Psoas muscle (tissue), 8 donors: Measurements from ENCODE around the gene C11orf65. TPM values are rescaled to one million over a fixed set of nuclear protein-coding genes. Genes with fewer than 3 reads are reported as not detected.
"Not testable (repeated sequence)": the region's sequence is repeated elsewhere in the genome, so short reads cannot be mapped to it uniquely, and the experiment has no call there.

Experiments used
- ATAC-seq, 4 donors: fragments of 200-7000 bp; cut with Tn5 transposase; one replicate each; pipeline ENCODE4 v1.9.1; 2020; ENCODE audit warnings: moderate library complexity in 3 of 4, mild to moderate bottlenecking in 2 of 4
- DNase-seq, 2 donors: peaks; one replicate each; pipeline ENCODE4 v3.0.0-alpha.2; 2020
- H3K27ac ChIP-seq: fragments of 200-600 bp; one replicate; pipeline ENCODE4 v1.8.0; 2022
- H3K27me3 ChIP-seq, 3 donors: fragments of 200-600 bp in 1 of 3; one replicate each; pipeline versions ENCODE4 v1.6.1 to v1.8.0; 2013 to 2022; ENCODE audit warnings: low read length in 2 of 3, mild to moderate bottlenecking in 2 of 3, moderate library complexity in 1 of 3; ENCODE audit not compliant: insufficient read depth in 3 of 3
- H3K36me3 ChIP-seq, 2 donors: fragments of 200-600 bp in 1 of 2; one replicate each; pipeline versions ENCODE4 v1.6.1 to v1.8.0; 2013 to 2022; ENCODE audit warnings: low read depth in 1 of 2, mild to moderate bottlenecking in 1 of 2, moderate library complexity in 1 of 2; ENCODE audit not compliant: insufficient read depth in 1 of 2
- H3K4me1 ChIP-seq: fragments of 200-600 bp; one replicate; pipeline ENCODE4 v1.8.0; 2022
- H3K4me3 ChIP-seq: fragments of 200-600 bp; one replicate; pipeline ENCODE4 v1.8.0; 2022; ENCODE audit warnings: mild to moderate bottlenecking
- H3K9me3 ChIP-seq: fragments of 200-600 bp; one replicate; pipeline ENCODE4 v1.8.0; 2022
- WGBS, 3 donors: extraction: QIAGEN DNeasy Blood & Tissue Kit; methylation state at CpG; one replicate each; pipeline versions ENCODE4 v1.1.6 to v1.1.7; 2013; 5-methylcytosine and 5-hydroxymethylcytosine counted together
- intact Hi-C, 2 donors: fragments of 100-400 bp; cut with DNase I; formaldehyde crosslinking; loops; one replicate each; pipeline versions ENCODE4 v1.11.0 to v1.14.2; 2022
- polyA plus RNA-seq, 3 donors: library from polyadenylated mRNA; stranded (reverse); fragments of 200-250 nt; gene quantifications; one replicate each; pipeline ENCODE4 v1.2.3, GENCODE V29; 2013
- total RNA-seq, 4 donors: library from RNA; stranded (reverse); fragmentation: NEBNext Ultra II Directional in 2 of 4; extraction: Animal tissue kit (Norgen Biotek cat#: 25700) in 2 of 4; gene quantifications; one replicate each; pipeline versions ENCODE4 v1.2.1 to v1.2.4, GENCODE V29; 2021 to 2023
- TF ChIP-seq, protein P1 (sequence below): fragments of 200-600 bp; IDR thresholded peaks from one replicate; pipeline ENCODE4 v1.8.0; 2022; ENCODE audit warnings: antibody characterized with exemption
- donor health status: healthy with polysubstance abuse.
- donor health status: DM: no; HTN: no; CAD: no; lungs with moderate emphysema.
- donor health status: Bipolar disorder and iron deficiency.
- donor health status: healthy.
- donor health status: DM: yes; HTN: yes; CAD: no.
- donor health status: DM: no; HTN: no; CAD: no.
- donor health status: DM: no; HTN: no; CAD: no.
- donor health status: DM: yes; HTN: yes; CAD: no.

C11orf65 gene
- total and polyA plus RNA-seq, 7 donors: 0.16 to 0.64 (median 0.23) TPM

DNA sequence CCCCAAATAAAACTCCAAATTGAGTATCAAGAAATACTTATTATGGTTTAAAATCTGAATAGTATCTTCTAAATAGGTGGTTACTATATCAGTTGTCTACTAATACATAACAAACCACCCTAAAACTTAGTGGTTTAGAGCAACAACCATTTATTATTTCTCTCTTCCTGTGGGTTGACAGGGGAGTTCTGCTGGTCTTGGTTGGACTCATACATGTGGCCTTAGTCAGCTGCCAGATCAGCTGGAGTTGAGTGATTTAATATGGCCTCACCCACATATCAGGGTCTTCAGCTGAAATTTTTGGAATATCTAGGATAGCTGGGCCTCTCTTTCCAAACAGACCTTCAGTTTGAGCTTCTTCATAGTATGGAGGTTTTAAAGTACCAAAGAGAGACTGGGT lies 34.5 kb downstream of the C11orf65 start:
- Histone ChIP-seq H3K9me3 (no peaks in the 10 kb centered on the region), H3K27me3 (no peaks in the 10 kb centered on the region), H3K27ac (no peak overlapping the region), H3K36me3 (no peaks in the 10 kb centered on the region), H3K4me3 (no peak overlapping the region), H3K4me1 (no peaks in the 10 kb centered on the region)
- ATAC-seq: no peak
- intact Hi-C loops: no loop called here
- TF ChIP-seq, protein P1, sequence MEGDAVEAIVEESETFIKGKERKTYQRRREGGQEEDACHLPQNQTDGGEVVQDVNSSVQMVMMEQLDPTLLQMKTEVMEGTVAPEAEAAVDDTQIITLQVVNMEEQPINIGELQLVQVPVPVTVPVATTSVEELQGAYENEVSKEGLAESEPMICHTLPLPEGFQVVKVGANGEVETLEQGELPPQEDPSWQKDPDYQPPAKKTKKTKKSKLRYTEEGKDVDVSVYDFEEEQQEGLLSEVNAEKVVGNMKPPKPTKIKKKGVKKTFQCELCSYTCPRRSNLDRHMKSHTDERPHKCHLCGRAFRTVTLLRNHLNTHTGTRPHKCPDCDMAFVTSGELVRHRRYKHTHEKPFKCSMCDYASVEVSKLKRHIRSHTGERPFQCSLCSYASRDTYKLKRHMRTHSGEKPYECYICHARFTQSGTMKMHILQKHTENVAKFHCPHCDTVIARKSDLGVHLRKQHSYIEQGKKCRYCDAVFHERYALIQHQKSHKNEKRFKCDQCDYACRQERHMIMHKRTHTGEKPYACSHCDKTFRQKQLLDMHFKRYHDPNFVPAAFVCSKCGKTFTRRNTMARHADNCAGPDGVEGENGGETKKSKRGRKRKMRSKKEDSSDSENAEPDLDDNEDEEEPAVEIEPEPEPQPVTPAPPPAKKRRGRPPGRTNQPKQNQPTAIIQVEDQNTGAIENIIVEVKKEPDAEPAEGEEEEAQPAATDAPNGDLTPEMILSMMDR: no peak
- DNase-seq: no peak

DNA sequence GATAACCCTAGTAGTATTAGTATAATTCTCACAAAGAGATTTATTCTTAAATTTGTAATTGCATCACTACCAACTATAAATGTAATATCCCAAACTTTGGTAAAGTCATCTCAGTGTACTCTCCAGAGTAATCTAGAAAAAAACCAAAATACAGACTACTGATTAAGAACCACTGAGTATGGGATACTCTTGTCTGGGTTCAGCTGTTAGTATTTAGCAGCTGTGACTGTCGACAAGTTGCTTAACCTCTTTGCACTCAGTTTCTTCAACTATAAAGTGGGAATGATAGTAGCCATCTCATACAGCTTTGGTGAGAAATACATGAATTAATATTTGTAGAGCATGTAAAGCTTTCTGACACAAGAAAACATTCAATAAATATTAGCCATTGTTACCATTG lies 35.3 kb downstream of the C11orf65 start:
- Histone ChIP-seq H3K27ac (no peak overlapping the region), H3K27me3 (no peaks in the 10 kb centered on the region), H3K36me3 (no peaks in the 10 kb centered on the region), H3K9me3 (no peaks in the 10 kb centered on the region), H3K4me1 (no peaks in the 10 kb centered on the region), H3K4me3 (no peak overlapping the region)
- intact Hi-C loops: no loop called here
- 72 to 83% (median 82%) methylated on average over 1 of the region's 1 CpG for WGBS, 3 donors
- DNase-seq: no peak
- ATAC-seq: no peak
- TF ChIP-seq, protein P1: no peak

- 90 to 94% (median 91%) methylated on average over 1 of the region's 1 CpG for WGBS, 3 donors
- H3K36me3 ChIP-seq: no peaks in the 10 kb centered on the region
- no peaks in the 10 kb centered on the region for H3K27me3 ChIP-seq
- no peak for ATAC-seq
- H3K27ac ChIP-seq: no peak overlapping the region
- DNase-seq: no peak
- H3K4me3 ChIP-seq: no peak overlapping the region
- TF ChIP-seq, protein P1: no peak
- intact Hi-C loops: no loop called here
- H3K4me1 ChIP-seq: no peaks in the 10 kb centered on the region
- no peaks in the 10 kb centered on the region for H3K9me3 ChIP-seq
These were observed 36.0 kb downstream of the C11orf65 start for GRCh38 chr11:108431370-108431769.

DNA sequence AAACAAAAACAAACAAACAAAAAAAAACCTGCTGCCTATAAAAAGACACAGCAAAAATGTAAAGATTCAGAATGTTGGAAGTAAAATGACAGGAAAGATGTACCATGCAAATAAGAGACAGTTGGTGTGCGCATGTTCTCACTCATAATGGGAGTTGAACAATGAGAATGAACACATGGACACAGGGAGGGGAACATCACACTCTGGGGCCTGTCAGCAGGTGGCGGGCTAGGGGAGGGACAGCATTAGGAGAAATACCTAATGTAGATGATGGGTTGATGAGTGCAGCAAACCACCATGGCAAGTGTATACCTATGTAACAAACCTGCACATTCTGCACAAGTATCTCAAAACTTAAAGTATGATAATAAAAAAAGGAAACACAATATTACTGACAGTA lies 49.8 kb downstream of the C11orf65 start:
- not testable (repeated sequence) for H3K9me3 ChIP-seq, H3K4me1 ChIP-seq, H3K36me3 ChIP-seq, H3K4me3 ChIP-seq, H3K27ac ChIP-seq, DNase-seq, H3K27me3 ChIP-seq, ATAC-seq
- 78 to 81% (median 79%) methylated on average over 2 of the region's 2 CpGs for WGBS, 3 donors
- intact Hi-C loops: loop anchor here in 1 of 2 donors (10.0 kb wide), 1 partner anchor 227 kb away; no protein-coding TSS in a partner anchor
- TF ChIP-seq, protein P1: peak; percentile 29

GRCh38 chr11:108414958-108415357 lies 52.4 kb downstream of the C11orf65 start:
- ATAC-seq: no peak
- no peaks in the 10 kb centered on the region for H3K4me1 ChIP-seq
- no peaks in the 10 kb centered on the region for H3K36me3 ChIP-seq
- no peak overlapping the region for H3K4me3 ChIP-seq
- DNase-seq: no peak
- peaks cover 5% of the 10 kb centered on the region for H3K9me3 ChIP-seq
- no peak overlapping the region for H3K27ac ChIP-seq
- intact Hi-C loops: loop anchor here in 1 of 2 donors (10.0 kb wide), 1 partner anchor 230 kb away; no protein-coding TSS in a partner anchor
- no peaks in the 10 kb centered on the region for H3K27me3 ChIP-seq
- TF ChIP-seq, protein P1: no peak
